Omental fat pad (tissue), 4 donors: ENCODE data around the gene MRGPRX1. TPM values are rescaled to one million over a fixed set of nuclear protein-coding genes. Genes with fewer than 3 reads are reported as not detected.

Experiments
- ATAC-seq: fragments of 150-250 bp; one replicate; pipeline ENCODE4 v1.9.1; 2016; ENCODE audit warnings: mild to moderate bottlenecking, moderate library complexity; ENCODE audit not compliant: low FRiP score
- DNase-seq: peaks from one replicate; pipeline ENCODE4 v3.0.0-alpha.2; 2019; ENCODE audit warnings: low spot score
- total RNA-seq, 4 donors: library from RNA; depleted of rRNA; stranded (reverse); fragments of >200 nt; gene quantifications; one replicate each; pipeline ENCODE4 v1.1.0, GENCODE V29; 2016
- TF ChIP-seq, protein P1 (sequence below), 3 donors: fragments of 450-650 bp; IDR thresholded peaks; one replicate each; pipeline ENCODE4 v1.5.1; 2016 to 2017; ENCODE audit warnings: antibody characterized with exemption in 3 of 3, mild to moderate bottlenecking in 3 of 3, moderate library complexity in 2 of 3

The MRGPRX1 gene
- not detected for total RNA-seq

DNA sequence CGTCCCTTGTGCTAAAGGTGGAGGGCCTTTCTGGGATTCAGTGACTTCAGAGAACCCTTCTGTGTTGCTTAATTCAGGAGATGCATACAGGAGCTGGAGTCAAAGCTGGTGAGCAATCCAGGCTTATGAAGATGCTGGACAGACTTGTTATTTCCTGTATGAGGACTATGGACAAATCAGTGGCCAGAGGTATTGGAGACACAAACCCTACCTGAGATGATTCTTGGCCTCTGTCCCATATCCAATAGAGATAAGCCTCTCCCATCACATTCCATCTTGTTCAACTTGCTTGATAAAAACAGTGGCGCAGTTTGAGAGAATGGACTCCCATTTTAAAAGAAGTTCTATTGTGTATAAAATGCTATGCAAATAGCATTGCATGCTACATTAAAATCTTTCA lies at the start of gene MRGPRX1:
TSS of gene MRGPRX1 (minus strand) at position 101 of the 400 bp plus-strand sequence. CDS start 4,630 bp downstream, outside the sequence.
- TF ChIP-seq, protein P1, sequence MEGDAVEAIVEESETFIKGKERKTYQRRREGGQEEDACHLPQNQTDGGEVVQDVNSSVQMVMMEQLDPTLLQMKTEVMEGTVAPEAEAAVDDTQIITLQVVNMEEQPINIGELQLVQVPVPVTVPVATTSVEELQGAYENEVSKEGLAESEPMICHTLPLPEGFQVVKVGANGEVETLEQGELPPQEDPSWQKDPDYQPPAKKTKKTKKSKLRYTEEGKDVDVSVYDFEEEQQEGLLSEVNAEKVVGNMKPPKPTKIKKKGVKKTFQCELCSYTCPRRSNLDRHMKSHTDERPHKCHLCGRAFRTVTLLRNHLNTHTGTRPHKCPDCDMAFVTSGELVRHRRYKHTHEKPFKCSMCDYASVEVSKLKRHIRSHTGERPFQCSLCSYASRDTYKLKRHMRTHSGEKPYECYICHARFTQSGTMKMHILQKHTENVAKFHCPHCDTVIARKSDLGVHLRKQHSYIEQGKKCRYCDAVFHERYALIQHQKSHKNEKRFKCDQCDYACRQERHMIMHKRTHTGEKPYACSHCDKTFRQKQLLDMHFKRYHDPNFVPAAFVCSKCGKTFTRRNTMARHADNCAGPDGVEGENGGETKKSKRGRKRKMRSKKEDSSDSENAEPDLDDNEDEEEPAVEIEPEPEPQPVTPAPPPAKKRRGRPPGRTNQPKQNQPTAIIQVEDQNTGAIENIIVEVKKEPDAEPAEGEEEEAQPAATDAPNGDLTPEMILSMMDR (IDR thresholded peaks at IDR 0.05) = no peak
- no peak for ATAC-seq
- no peak for DNase-seq

DNA sequence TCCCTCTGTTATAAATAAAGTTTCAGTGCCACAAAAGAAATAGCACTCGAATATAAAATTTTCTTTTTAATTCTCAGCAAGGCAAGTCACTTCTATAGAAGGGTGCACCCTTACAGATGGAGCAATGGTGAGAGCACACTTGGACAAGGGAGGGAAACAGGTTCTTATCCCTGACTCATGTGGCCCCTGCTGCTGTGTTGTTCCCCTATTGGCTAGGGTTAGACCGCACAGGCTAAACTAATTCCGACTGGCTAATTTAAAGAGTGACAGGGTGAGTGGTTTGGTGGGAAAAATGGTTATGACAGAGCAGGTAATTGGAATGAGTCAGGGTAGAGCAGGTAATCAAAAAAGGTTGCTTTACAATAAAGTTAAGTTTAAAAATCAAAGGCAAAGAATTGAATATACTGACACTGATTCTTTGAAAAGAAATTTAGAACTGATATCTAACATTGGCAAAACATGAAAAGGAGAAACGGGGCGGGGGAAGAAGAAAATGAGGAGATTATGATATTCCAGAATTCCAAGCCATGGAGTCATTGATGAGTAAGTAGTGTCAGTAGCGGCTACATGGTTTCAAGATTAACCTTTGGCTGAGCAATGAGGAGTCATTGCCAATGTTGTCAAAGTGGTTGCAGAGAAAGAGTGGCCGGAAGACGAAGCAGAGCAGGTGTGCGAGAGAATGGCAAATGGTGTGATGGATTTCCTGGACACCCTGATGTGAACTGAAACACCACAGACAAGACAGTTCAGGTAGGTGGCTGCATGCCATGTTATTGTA lies 48.4 kb upstream of the MRGPRX1 start:
- no peak for ATAC-seq
- TF ChIP-seq, protein P1 (IDR thresholded peaks at IDR 0.05) = no peak
- no peak for DNase-seq

DNA sequence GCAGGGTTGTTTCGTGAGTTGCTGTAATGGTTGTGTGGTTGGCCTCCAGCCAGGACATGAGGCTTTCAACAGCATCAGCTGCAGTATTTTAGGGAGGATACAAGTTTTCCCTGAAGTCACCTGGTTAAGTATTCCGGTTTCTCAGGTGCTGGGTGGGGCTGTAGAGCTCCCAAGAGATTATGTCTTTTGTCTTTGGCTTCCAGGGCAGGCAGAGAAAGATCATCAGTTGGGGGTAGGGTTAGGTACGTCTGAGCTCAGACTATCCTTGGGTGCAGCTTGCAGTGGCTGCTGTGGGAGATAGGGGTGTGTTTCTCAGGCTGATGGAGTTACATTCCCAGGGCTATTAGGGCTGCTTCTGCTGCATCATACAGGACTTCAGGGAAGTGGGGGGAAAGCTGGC lies 47.5 kb upstream of the MRGPRX1 start:
- DNase-seq = no peak
- no peak for ATAC-seq
- TF ChIP-seq, protein P1 (IDR thresholded peaks at IDR 0.05) = no peak

DNA sequence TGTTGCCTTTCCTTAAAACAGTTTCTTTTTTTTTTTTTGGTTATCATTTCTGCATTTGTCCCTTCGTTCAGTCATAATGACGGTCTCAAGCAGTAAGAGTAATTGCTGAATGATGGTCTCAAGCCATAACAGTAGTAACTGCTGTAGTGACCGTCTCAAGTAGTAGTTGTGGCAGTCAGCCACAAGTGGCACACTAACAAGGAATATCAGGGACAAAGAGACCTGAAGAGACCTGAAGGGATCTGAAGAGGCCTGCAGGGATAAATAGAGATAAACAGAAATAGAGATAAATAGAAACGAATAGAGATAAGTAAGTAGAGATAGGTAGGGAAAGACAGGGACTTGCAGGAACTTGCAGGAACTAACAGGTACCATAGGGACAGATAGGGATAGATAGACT lies 42.7 kb upstream of the MRGPRX1 start:
- no peak for DNase-seq
- no peak for ATAC-seq
- TF ChIP-seq, protein P1 (IDR thresholded peaks at IDR 0.05) = no peak

DNA sequence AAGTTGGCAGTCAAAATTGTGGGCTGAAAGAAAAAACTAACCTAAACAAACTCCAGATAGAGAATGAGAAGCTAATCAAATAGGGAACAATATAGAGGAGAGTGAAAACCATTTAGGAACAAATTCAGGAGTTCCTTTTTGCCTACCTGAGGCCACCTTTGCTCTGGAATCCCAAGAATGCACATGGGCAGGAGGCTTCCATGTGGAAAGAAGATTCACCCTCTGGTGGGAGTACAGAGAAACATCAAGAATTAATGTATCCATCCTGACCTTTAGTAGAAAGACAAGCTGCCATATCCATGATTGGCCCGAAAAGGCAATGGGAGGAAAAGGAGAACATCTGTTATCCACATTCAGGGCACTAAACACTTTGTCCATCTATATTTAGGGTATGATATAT lies 35.0 kb upstream of the MRGPRX1 start:
- TF ChIP-seq, protein P1 (IDR thresholded peaks at IDR 0.05) = no peak
- ATAC-seq = no peak
- no peak for DNase-seq

DNA sequence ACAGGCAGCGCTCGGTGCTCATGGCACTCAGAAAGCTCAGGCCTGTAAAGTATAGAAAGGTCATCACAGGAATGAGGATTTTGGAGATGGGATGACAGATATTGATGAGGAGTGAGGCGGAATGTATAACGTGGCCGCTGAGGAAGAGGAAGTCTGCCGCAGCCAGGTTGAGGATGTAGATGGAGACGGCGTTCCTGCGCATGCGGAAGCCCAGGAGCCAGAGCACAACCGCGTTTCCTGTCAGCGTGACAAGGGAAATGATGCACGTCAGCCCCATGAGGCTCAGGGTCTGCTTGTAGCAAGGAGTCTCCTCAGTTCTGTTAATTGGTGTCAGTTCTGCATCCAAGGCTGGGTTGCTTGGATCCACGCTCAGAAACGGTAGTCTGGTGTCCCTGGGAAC lies 33.1 kb upstream of the MRGPRX1 start:
- TF ChIP-seq, protein P1 (IDR thresholded peaks at IDR 0.05) = no peak
- DNase-seq (no peak), ATAC-seq (no peak)

DNA sequence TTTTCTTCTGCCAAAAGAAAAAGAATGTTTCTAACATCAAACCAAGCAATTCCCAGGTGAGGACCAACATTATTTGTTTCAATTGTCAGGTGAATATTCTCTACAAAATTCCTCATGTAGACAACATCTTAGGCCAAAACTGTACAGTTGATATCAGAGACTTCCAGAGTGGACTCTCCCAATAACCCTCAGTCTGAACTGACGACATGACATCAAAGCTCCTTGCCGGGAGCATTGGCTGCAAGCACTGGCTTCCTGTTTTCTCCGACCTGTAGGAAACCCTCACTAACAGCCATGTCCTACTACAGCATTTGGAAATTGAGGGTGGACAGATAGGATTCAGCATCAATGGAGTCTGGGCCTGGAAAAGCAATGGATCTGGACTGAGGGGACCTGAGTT lies 30.5 kb upstream of the MRGPRX1 start:
- TF ChIP-seq, protein P1 (IDR thresholded peaks at IDR 0.05) = no peak
- ATAC-seq = no peak
- no peak for DNase-seq
